Measurements from ENCODE around the gene EEF2.
A peak's percentile ranks its signal among the peaks of the same experiment; 100 is the strongest.

EEF2 gene

GRCh38 chr19:3986260-3987041 lies 1.2 kb upstream of the EEF2 start:
- FAIRE-seq (peak; percentile 85), DNase-seq (ENCODE audit: insufficient read length, low spot score) (no peak)

DNA sequence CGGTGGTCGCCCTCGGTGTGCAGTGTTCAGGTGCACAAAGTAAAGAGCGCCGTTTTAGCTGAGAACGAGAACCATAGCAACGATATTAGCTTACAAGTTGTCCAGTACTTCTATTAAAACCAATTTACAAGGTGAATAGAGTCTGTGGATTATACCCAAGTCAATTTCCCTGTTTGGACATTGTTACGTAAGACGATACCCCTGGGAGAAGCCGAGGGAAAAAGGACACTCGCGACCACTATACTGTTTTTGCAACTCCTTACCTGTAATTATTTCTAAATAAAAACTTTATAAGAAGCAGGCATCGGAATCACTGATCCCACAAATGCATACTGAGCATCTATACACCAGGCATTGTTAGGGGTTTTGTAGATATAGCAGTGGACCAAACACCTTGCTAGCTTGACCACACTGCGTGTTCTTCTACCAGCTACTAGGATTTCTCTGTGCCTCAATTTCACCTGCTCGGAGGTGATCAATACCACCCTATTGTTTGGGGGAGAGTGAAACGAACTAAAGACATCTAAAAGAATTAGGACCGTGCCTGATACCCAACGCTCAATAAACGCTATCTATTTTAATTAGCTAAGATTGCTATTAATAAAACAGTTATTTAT lies 488 bp upstream of the EEF2 start:
- FAIRE-seq, result no peak
- no peak for DNase-seq (ENCODE audit: insufficient read length, low spot score)

DNA sequence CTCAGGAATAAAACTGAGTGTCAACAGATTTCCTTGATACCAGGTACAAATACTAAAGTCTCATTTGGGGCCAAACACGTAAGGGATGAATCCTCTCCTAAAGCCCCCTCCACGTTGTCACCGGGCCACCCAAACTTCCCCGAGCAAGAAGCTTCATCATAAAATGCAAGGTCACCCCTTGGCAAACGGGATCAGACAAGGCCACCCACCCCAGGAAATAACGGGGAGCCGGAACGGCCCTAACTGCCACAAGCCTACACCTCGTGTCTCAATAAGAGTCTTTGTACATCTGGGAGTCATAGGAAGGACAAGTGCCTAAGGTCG lies 717 bp downstream of the EEF2 start:
- DNase-seq (ENCODE audit: insufficient read length, low spot score), result no peak
- FAIRE-seq, result no peak

DNA sequence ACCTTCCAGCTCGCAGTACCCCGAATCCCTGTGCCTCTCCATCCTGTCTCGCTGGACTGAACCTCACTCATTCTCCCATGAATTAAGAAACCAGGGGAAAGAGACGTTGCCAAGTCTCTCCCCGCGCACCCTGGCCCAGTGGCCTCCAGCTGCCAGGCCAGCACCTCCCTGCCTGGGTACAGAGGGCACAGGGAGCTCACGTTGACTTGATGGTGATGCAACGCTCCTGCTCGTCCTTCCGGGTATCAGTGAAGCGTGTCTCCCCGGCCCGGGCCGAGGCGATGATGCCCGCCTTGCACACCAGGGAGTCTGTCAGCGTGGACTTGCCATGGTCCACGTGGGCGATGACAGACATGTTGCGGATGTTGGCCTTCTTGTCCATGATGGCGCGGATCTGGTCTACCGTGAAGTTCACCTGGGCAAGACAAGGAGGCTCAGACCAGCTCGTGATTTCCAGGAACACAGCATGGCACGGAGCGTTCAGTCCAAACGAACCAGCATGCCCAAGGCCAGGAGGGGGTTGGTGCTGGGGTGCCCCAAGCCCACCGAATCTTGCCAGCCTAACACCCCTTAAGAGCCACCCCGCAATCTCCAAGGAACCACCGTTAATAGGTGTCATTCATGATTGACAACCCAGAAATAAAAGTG lies 1.2 kb downstream of the EEF2 start:
- no peak for DNase-seq (ENCODE audit: insufficient read length, low spot score)

GRCh38 chr19:3983542-3983914 lies 1.7 kb downstream of the EEF2 start:
- DNase-seq (ENCODE audit: insufficient read length, low spot score) (no peak), FAIRE-seq (no peak)

More for the DNA sequence above, 1.2 kb downstream of the EEF2 start:
- FAIRE-seq, result no peak

GRCh38 chr19:3982701-3983541 lies 2.3 kb downstream of the EEF2 start:
- FAIRE-seq (no peak), DNase-seq (ENCODE audit: insufficient read length, low spot score) (no peak)

GRCh38 chr19:3981736-3982681 lies 3.3 kb downstream of the EEF2 start:
- no peak for FAIRE-seq
- no peak for DNase-seq (ENCODE audit: insufficient read length, low spot score)

DNA sequence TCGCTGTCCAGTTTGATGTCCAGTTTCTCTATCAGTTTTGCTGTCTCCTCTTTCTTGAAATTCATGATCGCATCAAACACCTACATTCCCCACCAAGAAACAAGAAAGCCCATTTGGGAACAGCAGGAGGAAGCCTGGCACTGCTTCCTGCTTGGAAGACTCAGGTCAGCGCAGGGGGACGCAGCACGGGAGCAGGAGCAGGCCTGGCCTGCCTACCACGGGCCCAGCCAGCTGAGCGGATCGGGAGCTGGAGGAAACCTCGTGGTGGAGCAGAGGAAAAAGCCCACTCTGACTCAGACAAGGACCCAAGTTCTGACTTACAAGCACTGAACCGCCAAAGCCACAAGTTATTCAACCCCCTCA lies 3.9 kb downstream of the EEF2 start:
- no peak for DNase-seq (ENCODE audit: insufficient read length, low spot score)
- no peak for FAIRE-seq

GRCh38 chr19:3980353-3981251 lies 4.7 kb downstream of the EEF2 start:
- DNase-seq (ENCODE audit: insufficient read length, low spot score) (no peak), FAIRE-seq (no peak)

DNA sequence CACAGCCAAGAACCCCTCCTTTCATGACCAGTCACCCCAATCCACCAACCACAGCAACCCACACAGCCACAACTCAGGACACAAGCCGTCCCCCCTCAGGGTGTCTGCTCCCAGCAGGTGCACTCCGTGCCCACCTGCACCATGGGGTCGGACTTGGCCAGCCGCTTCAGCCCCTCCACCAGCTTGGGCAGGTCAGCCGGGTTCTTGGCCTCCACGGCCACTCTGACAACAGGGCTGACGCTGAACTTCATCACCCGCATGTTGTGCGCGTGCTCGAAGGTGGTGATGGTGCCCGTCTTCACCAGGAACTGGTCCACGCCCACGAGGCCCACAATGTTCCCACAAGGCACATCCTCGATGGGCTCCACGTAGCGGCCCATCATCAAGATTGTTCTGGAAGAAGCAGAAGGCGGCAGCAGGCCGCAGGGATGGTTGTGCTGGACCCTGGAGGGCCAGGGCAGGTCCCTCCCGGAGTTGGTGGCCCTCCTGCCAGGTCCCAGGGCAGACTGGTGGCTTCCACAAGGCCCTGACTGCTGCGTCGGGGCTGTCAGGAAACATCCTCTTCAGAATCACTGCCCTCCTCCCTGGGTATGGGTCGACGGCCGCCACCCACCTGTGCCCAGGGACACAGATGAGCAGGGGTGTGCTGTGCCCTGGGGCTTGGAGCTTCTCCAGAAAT lies 5.5 kb downstream of the EEF2 start:
- no peak for FAIRE-seq
- no peak for DNase-seq (ENCODE audit: insufficient read length, low spot score)

GRCh38 chr19:3979289-3979673 lies 6.0 kb downstream of the EEF2 start:
- FAIRE-seq, result no peak
- no peak for DNase-seq (ENCODE audit: insufficient read length, low spot score)

- DNase-seq (ENCODE audit: insufficient read length, low spot score) (no peak), FAIRE-seq (no peak)
Observed at GRCh38 chr19:3978145-3978544, 7.1 kb downstream of the EEF2 start.

- DNase-seq (ENCODE audit: insufficient read length, low spot score) (no peak), FAIRE-seq (no peak)
Observed at GRCh38 chr19:3977242-3978143, 7.8 kb downstream of the EEF2 start.

- FAIRE-seq (no peak), DNase-seq (ENCODE audit: insufficient read length, low spot score) (no peak)
Observed at GRCh38 chr19:3976495-3977241, 8.6 kb downstream of the EEF2 start.

DNA sequence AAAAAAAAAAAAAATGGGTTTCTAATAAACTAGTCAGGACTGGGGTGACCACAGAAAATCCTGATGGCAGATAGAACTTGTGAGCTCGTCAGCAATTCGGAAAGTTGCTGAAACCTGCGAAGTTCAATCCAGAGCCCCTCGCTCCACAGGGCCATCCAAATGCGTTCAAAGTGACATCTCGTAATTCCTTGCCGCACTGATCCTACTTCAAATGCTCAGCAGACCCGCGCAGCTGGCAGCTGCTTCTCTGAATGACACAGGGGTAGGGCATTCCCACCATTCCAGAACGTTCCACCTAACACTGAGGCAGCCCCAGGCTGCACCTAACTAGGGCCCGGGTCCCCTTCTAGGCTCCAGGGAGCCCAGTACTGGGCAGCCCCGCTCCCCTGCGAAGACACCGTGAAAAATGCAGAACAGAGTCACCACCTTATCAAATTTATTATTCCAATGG lies 9.6 kb downstream of the EEF2 start:
- FAIRE-seq, result no peak
- DNase-seq (ENCODE audit: insufficient read length, low spot score), result no peak

- no peak for DNase-seq (ENCODE audit: insufficient read length, low spot score)
- FAIRE-seq, result no peak
Observed at GRCh38 chr19:3975144-3975543, 10.1 kb downstream of the EEF2 start.

Data from GM19239 (cell line).